ENCODE data around the gene PRDM2. TPM values are rescaled to one million over a fixed set of nuclear protein-coding genes. Genes with fewer than 3 reads are reported as not detected.

PRDM2 gene
- total and polyA plus RNA-seq, 2 donors (not counting 1 experiment from before 2014, with no cell fraction given) = 9.1 to 11.6 TPM

DNA sequence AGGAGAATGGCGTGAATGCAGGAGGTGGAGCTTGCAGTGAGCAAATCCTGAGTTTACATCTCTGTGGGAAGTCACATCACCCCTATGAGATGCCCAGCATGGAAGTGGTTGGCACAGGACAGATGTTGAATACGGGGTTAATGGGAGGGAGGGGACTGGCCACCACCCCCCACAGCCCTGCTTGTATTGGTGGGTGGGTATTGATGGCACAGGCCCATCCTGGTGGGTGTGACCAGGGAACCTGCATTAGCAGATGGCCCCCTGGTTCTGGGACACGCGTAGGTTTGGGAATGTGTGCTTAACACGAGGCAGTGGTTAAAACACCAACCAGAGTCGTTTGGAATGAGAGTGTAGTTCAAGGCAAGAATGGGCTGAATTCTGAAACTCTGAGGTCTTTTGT is 117.9 kb downstream of the PRDM2 start:
- Histone ChIP-seq H3K9ac (ENCODE audit: insufficient read depth, low read length) (no peak overlapping the region), H2AFZ (ENCODE audit: low read length) (no peak overlapping the region), H3K27ac (ENCODE audit: insufficient read depth, low read length) (no peak overlapping the region), H3K4me3 (replicated peaks in 1 of 4; ENCODE audit: control extremely low read depth in 1 of 4, insufficient read depth in 1 of 4, low read depth in 3 of 4, low read length in 4 of 4) (no peak overlapping the region), H3K9me3 (ENCODE audit: control insufficient read depth, insufficient read depth, low read depth, low read length) (no peaks in the 10 kb centered on the region), H3K36me3 (ENCODE audit: control insufficient read depth, insufficient read depth, low read length) (no peaks in the 10 kb centered on the region), H4K20me1 (ENCODE audit: control insufficient read depth, extremely low read depth, insufficient read depth, low read length) (no peaks in the 10 kb centered on the region), H3K27me3 (ENCODE audit: control insufficient read depth, insufficient read depth, low read length) (no peaks in the 10 kb centered on the region), H3K4me1 (ENCODE audit: control insufficient read depth, extremely low read depth, insufficient read depth, low read length) (no peaks in the 10 kb centered on the region), H3K79me2 (ENCODE audit: control insufficient read depth, insufficient read depth, low read length) (no peaks in the 10 kb centered on the region), H3K4me2 (ENCODE audit: extremely low read depth, insufficient read depth, low read length) (no peak overlapping the region)
- DNase-seq (ENCODE audit: low read depth in 2 of 2) = no peak
- TF ChIP-seq, protein P1, sequence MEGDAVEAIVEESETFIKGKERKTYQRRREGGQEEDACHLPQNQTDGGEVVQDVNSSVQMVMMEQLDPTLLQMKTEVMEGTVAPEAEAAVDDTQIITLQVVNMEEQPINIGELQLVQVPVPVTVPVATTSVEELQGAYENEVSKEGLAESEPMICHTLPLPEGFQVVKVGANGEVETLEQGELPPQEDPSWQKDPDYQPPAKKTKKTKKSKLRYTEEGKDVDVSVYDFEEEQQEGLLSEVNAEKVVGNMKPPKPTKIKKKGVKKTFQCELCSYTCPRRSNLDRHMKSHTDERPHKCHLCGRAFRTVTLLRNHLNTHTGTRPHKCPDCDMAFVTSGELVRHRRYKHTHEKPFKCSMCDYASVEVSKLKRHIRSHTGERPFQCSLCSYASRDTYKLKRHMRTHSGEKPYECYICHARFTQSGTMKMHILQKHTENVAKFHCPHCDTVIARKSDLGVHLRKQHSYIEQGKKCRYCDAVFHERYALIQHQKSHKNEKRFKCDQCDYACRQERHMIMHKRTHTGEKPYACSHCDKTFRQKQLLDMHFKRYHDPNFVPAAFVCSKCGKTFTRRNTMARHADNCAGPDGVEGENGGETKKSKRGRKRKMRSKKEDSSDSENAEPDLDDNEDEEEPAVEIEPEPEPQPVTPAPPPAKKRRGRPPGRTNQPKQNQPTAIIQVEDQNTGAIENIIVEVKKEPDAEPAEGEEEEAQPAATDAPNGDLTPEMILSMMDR (conservative IDR thresholded peaks at IDR 0.05 in 1 of 2, IDR thresholded peaks at IDR 0.05 in 1 of 2; ENCODE audit: low read depth in 1 of 2, low read length in 2 of 2) = no peak
- no peak for TF ChIP-seq EZH2 (IDR thresholded peaks at IDR 0.05; ENCODE audit: low read length, missing control alignments)

DNA sequence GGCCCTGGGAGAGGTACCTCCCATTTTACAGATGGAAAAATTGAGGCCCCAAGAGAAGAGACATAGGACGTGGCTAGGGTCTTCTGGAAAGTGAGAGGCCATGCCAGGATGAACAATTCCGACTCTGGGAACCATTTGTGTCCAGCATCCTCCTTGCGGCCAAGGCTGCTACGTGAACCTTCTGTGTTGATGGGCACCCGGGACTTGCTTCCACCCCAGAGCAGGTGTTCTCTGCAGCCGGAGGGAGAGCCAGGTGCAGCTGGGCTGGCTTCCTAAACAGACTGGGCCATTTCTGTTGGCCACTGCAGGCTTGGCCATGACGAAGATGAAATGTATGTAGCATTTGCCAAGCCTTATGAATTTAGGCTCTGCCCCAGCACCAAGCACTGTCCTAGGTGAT is 118.9 kb downstream of the PRDM2 start:
- H3K36me3 ChIP-seq (ENCODE audit: control insufficient read depth, insufficient read depth, low read length) = no peaks in the 10 kb centered on the region
- no peaks in the 10 kb centered on the region for H3K27me3 ChIP-seq (ENCODE audit: control insufficient read depth, insufficient read depth, low read length)
- no peak overlapping the region for H2AFZ ChIP-seq (ENCODE audit: low read length)
- H3K4me1 ChIP-seq (ENCODE audit: control insufficient read depth, extremely low read depth, insufficient read depth, low read length) = no peaks in the 10 kb centered on the region
- no peaks in the 10 kb centered on the region for H3K79me2 ChIP-seq (ENCODE audit: control insufficient read depth, insufficient read depth, low read length)
- no peaks in the 10 kb centered on the region for H4K20me1 ChIP-seq (ENCODE audit: control insufficient read depth, extremely low read depth, insufficient read depth, low read length)
- no peak overlapping the region for H3K4me3 ChIP-seq (replicated peaks in 1 of 4; ENCODE audit: control extremely low read depth in 1 of 4, insufficient read depth in 1 of 4, low read depth in 3 of 4, low read length in 4 of 4)
- DNase-seq (ENCODE audit: low read depth in 2 of 2) = no peak
- H3K4me2 ChIP-seq (ENCODE audit: extremely low read depth, insufficient read depth, low read length) = no peak overlapping the region
- no peak overlapping the region for H3K27ac ChIP-seq (ENCODE audit: insufficient read depth, low read length)
- H3K9ac ChIP-seq (ENCODE audit: insufficient read depth, low read length) = no peak overlapping the region
- TF ChIP-seq, protein P1 (conservative IDR thresholded peaks at IDR 0.05 in 1 of 2, IDR thresholded peaks at IDR 0.05 in 1 of 2; ENCODE audit: low read depth in 1 of 2, low read length in 2 of 2) = no peak
- no peak for TF ChIP-seq EZH2 (IDR thresholded peaks at IDR 0.05; ENCODE audit: low read length, missing control alignments)
- no peaks in the 10 kb centered on the region for H3K9me3 ChIP-seq (ENCODE audit: control insufficient read depth, insufficient read depth, low read depth, low read length)

DNA sequence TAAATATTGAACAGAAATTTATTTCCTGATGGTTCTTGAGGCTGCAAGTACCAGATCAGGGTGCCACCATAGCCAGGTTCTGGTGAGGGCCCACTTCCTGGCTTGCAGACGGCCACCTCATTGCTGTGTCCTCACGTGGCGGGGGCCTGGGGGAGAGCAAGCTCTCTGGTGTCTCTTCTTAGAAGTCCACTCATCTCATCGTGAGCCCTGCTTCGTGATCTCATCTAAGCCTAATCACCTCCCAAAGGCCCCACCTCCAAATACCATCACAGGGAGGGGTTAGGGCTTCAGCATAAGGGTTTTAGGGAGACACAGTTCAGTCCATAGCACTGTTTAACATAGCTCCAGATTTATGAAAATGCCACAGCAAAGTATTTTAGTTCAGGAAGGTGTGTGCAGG is 119.7 kb downstream of the PRDM2 start:
- Histone ChIP-seq H3K79me2 (ENCODE audit: control insufficient read depth, insufficient read depth, low read length) (no peaks in the 10 kb centered on the region), H2AFZ (ENCODE audit: low read length) (no peak overlapping the region), H3K4me2 (ENCODE audit: extremely low read depth, insufficient read depth, low read length) (no peak overlapping the region), H3K27ac (ENCODE audit: insufficient read depth, low read length) (no peak overlapping the region), H3K4me1 (ENCODE audit: control insufficient read depth, extremely low read depth, insufficient read depth, low read length) (no peaks in the 10 kb centered on the region), H3K27me3 (ENCODE audit: control insufficient read depth, insufficient read depth, low read length) (no peaks in the 10 kb centered on the region), H4K20me1 (ENCODE audit: control insufficient read depth, extremely low read depth, insufficient read depth, low read length) (no peaks in the 10 kb centered on the region), H3K4me3 (replicated peaks in 1 of 4; ENCODE audit: control extremely low read depth in 1 of 4, insufficient read depth in 1 of 4, low read depth in 3 of 4, low read length in 4 of 4) (no peak overlapping the region), H3K9ac (ENCODE audit: insufficient read depth, low read length) (no peak overlapping the region), H3K36me3 (ENCODE audit: control insufficient read depth, insufficient read depth, low read length) (no peaks in the 10 kb centered on the region), H3K9me3 (ENCODE audit: control insufficient read depth, insufficient read depth, low read depth, low read length) (no peaks in the 10 kb centered on the region)
- DNase-seq (ENCODE audit: low read depth in 2 of 2) = peak in 1 of 2 donors; percentile 20
- TF ChIP-seq, protein P1 (conservative IDR thresholded peaks at IDR 0.05 in 1 of 2, IDR thresholded peaks at IDR 0.05 in 1 of 2; ENCODE audit: low read depth in 1 of 2, low read length in 2 of 2) = no peak
- TF ChIP-seq EZH2 (IDR thresholded peaks at IDR 0.05; ENCODE audit: low read length, missing control alignments) = no peak
